WTC11 (cell line): ENCODE data around the gene CCNYL1.

Experiments
- CBFB ChIP-seq: sonication (generic); formaldehyde crosslinking; IDR thresholded peaks from 2 replicates; pipeline ENCODE4 v1.8.1; 2022; ENCODE audit warnings: mild to moderate bottlenecking, low read depth, missing genetic modification reagents
- ETV6 ChIP-seq: sonication (generic); formaldehyde crosslinking; IDR thresholded peaks from 2 replicates; pipeline ENCODE4 v1.8.1; 2022; ENCODE audit warnings: mild to moderate bottlenecking, missing genetic modification reagents
- FOXP1 ChIP-seq: sonication (generic); formaldehyde crosslinking; IDR thresholded peaks from 2 replicates; pipeline ENCODE4 v1.8.0; 2022; ENCODE audit warnings: missing genetic modification reagents, mild to moderate bottlenecking, moderate library complexity, borderline replicate concordance
- IRF2 ChIP-seq: sonication (generic); formaldehyde crosslinking; IDR thresholded peaks from 2 replicates; pipeline ENCODE4 v1.8.0; 2022; ENCODE audit warnings: low read depth, missing genetic modification reagents, borderline replicate concordance
- NFATC4 ChIP-seq: fragments of 250-450 bp; sonication (Bioruptor Pico); IDR thresholded peaks from 2 replicates; pipeline ENCODE4 v1.9.0; 2021; ENCODE audit warnings: mild to moderate bottlenecking
- NR1H2 ChIP-seq: sonication (generic); formaldehyde crosslinking; IDR thresholded peaks from 2 replicates; pipeline ENCODE4 v1.9.0; 2021; ENCODE audit warnings: mild to moderate bottlenecking, moderate library complexity, missing genetic modification reagents
- SMAD3 ChIP-seq: sonication (generic); formaldehyde crosslinking; IDR thresholded peaks from 2 replicates; pipeline ENCODE4 v1.8.0; 2022; ENCODE audit warnings: missing genetic modification reagents, mild to moderate bottlenecking, borderline replicate concordance
- TEAD1 ChIP-seq: sonication (generic); formaldehyde crosslinking; IDR thresholded peaks from 2 replicates; pipeline ENCODE4 v1.8.0; 2022; ENCODE audit warnings: mild to moderate bottlenecking, missing genetic modification reagents
- ZNF121 ChIP-seq: sonication (generic); formaldehyde crosslinking; IDR thresholded peaks from 2 replicates; pipeline ENCODE4 v1.8.0; 2023; ENCODE audit warnings: missing genetic modification reagents
- TF ChIP-seq, protein P1 (sequence below): fragments of 200-600 bp; IDR thresholded peaks from 2 replicates; pipeline ENCODE4 v1.8.0; 2022; ENCODE audit warnings: antibody characterized with exemption
- TF ChIP-seq, protein P2 (sequence below): sonication (generic); formaldehyde crosslinking; IDR thresholded peaks from 2 replicates; pipeline ENCODE4 v1.8.1; 2022; ENCODE audit warnings: mild to moderate bottlenecking, missing genetic modification reagents, moderate library complexity, borderline replicate concordance
- TF ChIP-seq, protein P3 (sequence below): sonication (generic); formaldehyde crosslinking; IDR thresholded peaks from 2 replicates; pipeline ENCODE4 v1.8.1; 2023; ENCODE audit warnings: mild to moderate bottlenecking, missing genetic modification reagents, borderline replicate concordance

DNA sequence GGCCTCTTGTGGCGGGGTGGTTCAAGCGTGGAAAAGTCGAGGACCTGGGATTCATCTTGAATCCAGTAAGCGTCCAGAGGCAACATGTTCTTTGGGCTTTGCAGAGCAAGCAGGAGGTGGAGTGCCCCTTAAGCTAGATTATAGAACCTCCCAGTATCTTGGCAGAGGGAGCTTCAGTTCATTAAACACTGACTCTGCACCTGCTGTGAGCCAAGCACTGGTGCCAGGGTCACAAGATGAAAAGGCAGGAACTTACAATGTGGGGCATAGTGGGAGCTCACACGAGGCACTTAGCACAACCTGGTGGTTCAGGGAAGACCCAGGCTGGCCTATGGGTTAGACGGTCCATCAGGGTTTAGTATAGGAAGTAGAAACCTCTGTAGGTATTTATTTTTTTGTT, 65.7 kb downstream of the CCNYL1 start:
- TF ChIP-seq, protein P1, sequence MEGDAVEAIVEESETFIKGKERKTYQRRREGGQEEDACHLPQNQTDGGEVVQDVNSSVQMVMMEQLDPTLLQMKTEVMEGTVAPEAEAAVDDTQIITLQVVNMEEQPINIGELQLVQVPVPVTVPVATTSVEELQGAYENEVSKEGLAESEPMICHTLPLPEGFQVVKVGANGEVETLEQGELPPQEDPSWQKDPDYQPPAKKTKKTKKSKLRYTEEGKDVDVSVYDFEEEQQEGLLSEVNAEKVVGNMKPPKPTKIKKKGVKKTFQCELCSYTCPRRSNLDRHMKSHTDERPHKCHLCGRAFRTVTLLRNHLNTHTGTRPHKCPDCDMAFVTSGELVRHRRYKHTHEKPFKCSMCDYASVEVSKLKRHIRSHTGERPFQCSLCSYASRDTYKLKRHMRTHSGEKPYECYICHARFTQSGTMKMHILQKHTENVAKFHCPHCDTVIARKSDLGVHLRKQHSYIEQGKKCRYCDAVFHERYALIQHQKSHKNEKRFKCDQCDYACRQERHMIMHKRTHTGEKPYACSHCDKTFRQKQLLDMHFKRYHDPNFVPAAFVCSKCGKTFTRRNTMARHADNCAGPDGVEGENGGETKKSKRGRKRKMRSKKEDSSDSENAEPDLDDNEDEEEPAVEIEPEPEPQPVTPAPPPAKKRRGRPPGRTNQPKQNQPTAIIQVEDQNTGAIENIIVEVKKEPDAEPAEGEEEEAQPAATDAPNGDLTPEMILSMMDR: no peak
- TF ChIP-seq FOXP1 (CRISPR knock-in tag): no peak
- no peak for TF ChIP-seq NR1H2 (CRISPR knock-in tag)
- no peak for TF ChIP-seq SMAD3
- TF ChIP-seq NFATC4 (CRISPR knock-in tag): no peak
- TF ChIP-seq, protein P2, sequence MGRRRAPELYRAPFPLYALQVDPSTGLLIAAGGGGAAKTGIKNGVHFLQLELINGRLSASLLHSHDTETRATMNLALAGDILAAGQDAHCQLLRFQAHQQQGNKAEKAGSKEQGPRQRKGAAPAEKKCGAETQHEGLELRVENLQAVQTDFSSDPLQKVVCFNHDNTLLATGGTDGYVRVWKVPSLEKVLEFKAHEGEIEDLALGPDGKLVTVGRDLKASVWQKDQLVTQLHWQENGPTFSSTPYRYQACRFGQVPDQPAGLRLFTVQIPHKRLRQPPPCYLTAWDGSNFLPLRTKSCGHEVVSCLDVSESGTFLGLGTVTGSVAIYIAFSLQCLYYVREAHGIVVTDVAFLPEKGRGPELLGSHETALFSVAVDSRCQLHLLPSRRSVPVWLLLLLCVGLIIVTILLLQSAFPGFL (CRISPR knock-in tag): no peak
- no peak for TF ChIP-seq IRF2 (CRISPR knock-in tag)
- TF ChIP-seq CBFB (CRISPR knock-in tag): no peak
- no peak for TF ChIP-seq ZNF121 (CRISPR knock-in tag)
- TF ChIP-seq TEAD1 (CRISPR knock-in tag): no peak
- no peak for TF ChIP-seq ETV6 (CRISPR knock-in tag)
- TF ChIP-seq, protein P3, sequence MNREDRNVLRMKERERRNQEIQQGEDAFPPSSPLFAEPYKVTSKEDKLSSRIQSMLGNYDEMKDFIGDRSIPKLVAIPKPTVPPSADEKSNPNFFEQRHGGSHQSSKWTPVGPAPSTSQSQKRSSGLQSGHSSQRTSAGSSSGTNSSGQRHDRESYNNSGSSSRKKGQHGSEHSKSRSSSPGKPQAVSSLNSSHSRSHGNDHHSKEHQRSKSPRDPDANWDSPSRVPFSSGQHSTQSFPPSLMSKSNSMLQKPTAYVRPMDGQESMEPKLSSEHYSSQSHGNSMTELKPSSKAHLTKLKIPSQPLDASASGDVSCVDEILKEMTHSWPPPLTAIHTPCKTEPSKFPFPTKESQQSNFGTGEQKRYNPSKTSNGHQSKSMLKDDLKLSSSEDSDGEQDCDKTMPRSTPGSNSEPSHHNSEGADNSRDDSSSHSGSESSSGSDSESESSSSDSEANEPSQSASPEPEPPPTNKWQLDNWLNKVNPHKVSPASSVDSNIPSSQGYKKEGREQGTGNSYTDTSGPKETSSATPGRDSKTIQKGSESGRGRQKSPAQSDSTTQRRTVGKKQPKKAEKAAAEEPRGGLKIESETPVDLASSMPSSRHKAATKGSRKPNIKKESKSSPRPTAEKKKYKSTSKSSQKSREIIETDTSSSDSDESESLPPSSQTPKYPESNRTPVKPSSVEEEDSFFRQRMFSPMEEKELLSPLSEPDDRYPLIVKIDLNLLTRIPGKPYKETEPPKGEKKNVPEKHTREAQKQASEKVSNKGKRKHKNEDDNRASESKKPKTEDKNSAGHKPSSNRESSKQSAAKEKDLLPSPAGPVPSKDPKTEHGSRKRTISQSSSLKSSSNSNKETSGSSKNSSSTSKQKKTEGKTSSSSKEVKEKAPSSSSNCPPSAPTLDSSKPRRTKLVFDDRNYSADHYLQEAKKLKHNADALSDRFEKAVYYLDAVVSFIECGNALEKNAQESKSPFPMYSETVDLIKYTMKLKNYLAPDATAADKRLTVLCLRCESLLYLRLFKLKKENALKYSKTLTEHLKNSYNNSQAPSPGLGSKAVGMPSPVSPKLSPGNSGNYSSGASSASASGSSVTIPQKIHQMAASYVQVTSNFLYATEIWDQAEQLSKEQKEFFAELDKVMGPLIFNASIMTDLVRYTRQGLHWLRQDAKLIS (CRISPR knock-in tag): no peak
